ENCODE results near the gene RCCD1.
A peak's percentile ranks its signal among the peaks of the same experiment; 100 is the strongest.
"Not testable (repeated sequence)": the region's sequence is repeated elsewhere in the genome, so short reads cannot be mapped to it uniquely, and the experiment has no call there.

RCCD1 gene

DNA sequence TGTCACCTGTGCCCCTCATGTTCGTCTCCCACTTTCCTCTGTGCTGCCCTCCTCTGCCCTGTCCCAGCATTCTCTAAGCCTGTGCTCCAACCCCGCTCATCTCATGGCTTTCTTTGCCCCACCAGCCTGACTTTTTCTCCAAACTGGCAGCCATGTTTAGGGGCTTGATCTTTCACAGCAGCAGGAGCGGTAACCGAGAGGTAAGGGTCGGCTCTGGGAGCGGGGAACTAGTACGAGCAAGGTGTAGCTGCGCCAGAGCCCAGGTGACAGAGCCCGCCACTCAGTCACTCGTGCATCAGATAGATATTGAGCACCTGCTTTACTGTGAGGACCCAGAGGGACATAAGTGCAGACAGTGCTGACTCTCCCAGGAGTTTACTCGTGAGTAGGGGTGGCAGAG lies 38.2 kb upstream of the RCCD1 start:
- no peak for DNase-seq (ENCODE audit: low read depth)
- H3K4me3 ChIP-seq (ENCODE audit: low read depth, low read length), result no peak overlapping the region

- no peak for DNase-seq (ENCODE audit: low read depth)
- no peak overlapping the region for H3K4me3 ChIP-seq (ENCODE audit: low read depth, low read length)
Measured at GRCh38 chr15:90917569-90917968, 37.1 kb upstream of the RCCD1 start.

DNA sequence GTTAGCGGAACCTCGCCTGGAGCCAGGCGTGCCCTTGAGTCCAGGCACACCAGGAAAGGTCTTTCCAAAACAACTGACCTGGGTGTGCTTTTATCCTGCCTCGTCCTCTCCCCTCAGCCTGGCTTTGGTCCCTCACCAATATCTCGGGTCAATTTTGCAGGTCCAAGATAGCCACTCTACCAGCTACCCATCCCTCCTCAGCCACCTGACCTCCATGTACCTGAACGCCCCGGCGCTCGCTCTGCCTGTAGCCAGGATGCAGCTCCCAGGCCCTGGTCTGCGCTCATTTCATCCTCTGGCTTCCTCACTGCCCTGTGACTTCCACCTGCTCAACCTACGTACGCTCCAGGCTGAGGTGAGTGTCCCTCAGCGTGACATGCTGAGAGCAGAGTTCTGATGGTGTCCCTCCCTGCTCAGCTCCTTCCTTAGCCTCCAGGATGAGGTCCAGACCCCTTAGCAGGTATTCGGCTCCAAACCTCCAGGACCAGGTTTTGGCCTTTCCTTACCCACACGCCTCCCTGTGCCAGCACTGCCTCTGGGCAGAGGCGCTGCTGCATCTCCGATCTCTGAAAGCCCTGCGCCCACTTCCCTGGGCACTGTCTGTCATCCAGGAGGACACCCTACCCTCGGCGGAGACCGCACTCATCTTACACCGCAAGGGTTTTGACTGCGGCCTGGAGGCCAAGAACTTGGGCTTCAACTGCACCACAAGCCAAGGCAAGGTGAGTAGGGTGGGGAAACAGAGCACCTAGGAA lies 36.5 kb upstream of the RCCD1 start:
- H3K4me3 ChIP-seq (ENCODE audit: low read depth, low read length), result no peak overlapping the region
- no peak for DNase-seq (ENCODE audit: low read depth)

DNA sequence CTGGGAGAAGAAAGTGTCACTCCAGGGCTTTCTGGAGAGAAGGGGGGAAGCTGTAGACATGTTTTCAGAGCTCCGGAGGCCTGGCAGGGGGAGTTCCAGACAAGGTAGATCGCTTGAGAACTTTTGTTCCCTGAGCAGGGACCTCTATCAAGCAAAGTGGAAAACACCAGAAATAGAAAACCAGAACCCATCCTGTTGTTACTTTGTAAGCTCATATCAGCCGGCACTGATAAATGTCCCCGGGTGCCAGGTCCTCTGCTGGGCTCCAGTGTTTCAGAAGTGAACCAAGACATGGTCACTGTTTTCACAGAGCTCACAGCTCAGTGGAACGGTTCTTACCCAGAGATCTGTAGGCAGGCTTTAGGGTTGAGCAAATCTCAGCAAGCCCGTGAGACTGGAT lies 35.8 kb upstream of the RCCD1 start:
- H3K4me3 ChIP-seq (ENCODE audit: low read depth, low read length), result no peak overlapping the region
- DNase-seq (ENCODE audit: low read depth), result no peak

GRCh38 chr15:90921887-90922286 lies 32.8 kb upstream of the RCCD1 start:
- DNase-seq (ENCODE audit: low read depth), result no peak
- no peak overlapping the region for H3K4me3 ChIP-seq (ENCODE audit: low read depth, low read length)

DNA sequence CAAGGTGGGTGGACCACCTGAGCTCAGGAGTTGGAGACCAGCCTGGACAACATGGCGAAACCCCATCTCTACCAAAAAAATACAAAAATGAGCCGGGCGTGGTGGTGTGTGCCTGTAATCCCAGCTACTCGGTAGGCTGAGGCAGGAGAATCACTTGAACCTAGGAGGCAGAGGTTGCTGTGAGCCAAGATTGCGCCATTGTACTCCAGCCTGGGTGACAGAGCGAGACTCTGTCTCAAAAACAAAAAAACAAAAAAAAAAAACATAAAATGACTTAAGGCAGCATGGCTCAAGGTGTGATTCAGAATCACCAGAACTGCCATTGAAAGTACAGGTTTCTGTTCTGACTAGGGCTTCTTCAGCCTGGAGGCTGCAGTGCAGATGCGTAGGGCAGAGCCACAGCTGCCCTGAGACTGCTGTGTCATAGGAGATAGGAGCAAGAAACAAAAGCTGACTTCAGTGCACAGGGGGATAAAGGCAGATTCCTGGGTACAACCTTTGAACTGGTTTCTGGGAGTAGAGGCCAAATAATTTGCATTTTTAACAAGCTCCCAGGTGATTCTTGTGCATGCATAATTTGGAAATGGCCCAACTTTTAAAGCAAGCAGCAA lies 31.9 kb upstream of the RCCD1 start:
- H3K4me3 ChIP-seq (ENCODE audit: low read depth, low read length); DNase-seq (ENCODE audit: low read depth): not testable (repeated sequence)

DNA sequence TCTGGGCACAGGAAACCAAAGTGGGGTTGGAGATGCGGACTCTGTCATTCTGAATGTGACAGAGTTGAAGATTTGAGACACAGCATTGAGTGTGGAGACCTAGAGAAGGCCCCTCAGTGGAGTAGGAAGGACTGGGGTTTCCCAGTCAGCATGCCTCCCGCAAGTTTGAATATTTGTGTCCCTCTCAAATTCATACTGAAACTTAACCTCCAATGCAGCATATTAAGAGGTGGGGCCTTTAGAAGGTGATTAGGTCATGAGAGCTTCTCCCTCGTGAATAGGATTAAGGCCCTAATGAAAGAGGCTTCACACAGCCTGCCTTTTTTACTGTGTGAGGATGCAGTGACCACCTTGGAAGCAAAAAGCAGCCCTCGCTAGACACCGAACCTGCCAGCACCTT lies 30.3 kb upstream of the RCCD1 start:
- no peak for DNase-seq (ENCODE audit: low read depth)
- H3K4me3 ChIP-seq (ENCODE audit: low read depth, low read length), result no peak overlapping the region

DNA sequence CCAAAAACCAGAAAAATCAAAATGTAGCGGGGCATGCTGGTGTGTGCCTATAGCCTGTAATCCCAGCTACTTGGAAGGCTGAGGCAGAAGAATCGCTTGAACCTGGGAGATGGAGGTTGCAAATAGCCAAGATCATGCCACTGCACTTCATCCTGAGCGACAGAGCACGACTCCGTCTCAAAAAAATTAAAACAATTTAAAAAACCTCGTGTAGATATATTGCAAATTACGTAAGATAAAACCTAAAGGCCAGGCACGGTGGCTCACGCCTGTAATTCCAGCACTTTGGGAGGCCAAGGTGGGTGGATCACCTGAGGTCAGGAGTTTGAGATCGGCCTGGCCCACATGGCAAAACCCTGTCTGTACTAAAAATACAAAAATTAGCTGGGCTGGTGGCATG lies 27.9 kb upstream of the RCCD1 start:
- H3K4me3 ChIP-seq (ENCODE audit: low read depth, low read length); DNase-seq (ENCODE audit: low read depth): not testable (repeated sequence)

- not testable (repeated sequence) for H3K4me3 ChIP-seq (ENCODE audit: low read depth, low read length); DNase-seq (ENCODE audit: low read depth)
Measured at GRCh38 chr15:90928106-90928505, 26.6 kb upstream of the RCCD1 start.

DNA sequence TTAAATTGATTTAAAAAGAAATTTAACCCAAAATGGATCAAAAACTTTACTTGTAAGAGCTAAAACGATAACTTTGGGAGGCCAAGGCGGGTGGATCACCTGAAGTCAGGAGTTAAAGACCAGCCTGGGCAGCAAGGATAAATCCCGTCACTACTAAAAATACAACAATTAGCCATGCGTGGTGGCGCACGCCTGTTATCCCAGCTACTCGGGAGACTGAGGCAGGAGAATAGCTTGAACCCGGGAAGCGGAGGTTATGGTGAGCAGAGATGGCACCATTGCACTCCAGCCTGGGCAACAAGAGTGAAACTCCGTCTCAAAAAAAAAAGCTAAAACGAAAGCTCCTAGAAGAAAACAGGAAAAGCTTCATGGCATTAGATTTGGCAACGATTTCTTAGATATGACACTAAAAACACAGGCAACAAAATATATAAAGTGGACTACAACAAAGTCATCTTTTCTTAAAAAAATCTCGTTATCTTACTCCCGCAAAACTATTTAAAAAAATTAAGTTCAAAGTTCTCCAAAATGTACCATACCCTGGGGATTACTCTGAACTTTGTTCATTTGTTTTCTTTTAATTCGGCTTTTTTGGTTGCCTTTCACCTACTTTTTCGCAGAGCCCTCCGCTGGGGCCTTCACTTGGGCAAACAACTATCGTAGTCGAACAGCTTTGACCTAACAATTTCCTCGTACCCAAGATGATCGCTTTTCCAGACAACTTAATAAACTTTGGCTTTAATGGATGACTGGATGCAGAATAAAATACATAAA lies 25.3 kb upstream of the RCCD1 start:
- peak overlapping the region; percentile 58 for H3K4me3 ChIP-seq (ENCODE audit: low read depth, low read length)
- no peak for DNase-seq (ENCODE audit: low read depth)

- no peak overlapping the region for H3K4me3 ChIP-seq (ENCODE audit: low read depth, low read length)
- DNase-seq (ENCODE audit: low read depth), result no peak
Measured at GRCh38 chr15:90930861-90931574, 23.7 kb upstream of the RCCD1 start.

GRCh38 chr15:90931575-90931827 lies 23.2 kb upstream of the RCCD1 start:
- peak overlapping the region; percentile 71 for H3K4me3 ChIP-seq (ENCODE audit: low read depth, low read length)
- no peak for DNase-seq (ENCODE audit: low read depth)

DNA sequence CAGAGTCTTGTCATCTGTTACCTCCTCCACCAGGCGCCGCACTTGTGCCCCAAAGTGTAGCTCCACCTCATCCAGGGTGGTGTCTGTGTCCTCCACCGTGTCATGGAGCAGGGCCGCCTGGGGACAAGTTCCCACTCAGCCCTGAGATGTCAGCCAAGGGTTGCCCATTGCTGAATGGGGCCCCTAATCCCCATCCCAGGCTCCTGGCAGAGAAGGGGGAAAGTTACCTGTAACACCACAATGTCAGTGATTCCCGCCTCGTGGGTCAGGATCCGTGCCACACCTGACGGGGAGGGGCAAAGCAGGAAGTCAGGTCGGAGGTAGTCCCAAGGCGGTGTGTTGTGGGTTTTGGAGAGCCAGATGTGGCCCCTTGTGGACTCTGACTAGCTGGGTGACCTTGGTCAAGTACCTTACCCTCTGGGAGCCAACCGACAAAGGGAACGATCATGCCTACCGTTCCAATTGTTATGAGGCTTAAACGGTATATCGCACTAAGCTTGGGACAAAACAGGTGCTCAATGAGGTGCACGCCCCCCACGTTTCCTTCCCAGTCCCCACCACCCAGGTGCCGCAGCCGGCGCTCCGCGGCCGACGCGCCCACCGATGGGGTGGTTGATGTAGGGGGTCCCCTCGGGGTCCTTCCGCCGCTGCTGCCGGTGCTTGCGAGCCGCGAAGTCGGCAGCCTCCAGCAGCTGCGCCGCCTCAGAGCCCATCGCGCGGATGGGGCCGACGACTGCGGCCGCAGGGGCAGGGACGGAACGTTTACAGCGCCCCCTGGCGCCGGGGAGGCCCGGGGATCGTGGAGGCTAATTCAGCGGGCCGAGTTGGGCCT lies 22.6 kb upstream of the RCCD1 start, which contains the start of gene HDDC3:
HDDC3 (minus strand) TSS at position 722 of the 832 bp plus-strand sequence; CDS start at position 713, 9 bp downstream.
- peak within 1 kb of the TSS; percentile 71 for H3K4me3 ChIP-seq (ENCODE audit: low read depth, low read length)
- peak; percentile 33 for DNase-seq (ENCODE audit: low read depth)

- H3K4me3 ChIP-seq (ENCODE audit: low read depth, low read length), result peak overlapping the region; percentile 71
- no peak for DNase-seq (ENCODE audit: low read depth)
Measured at GRCh38 chr15:90932660-90932991, 22.1 kb upstream of the RCCD1 start.

GRCh38 chr15:90933301-90933700 lies 21.4 kb upstream of the RCCD1 start:
- DNase-seq (ENCODE audit: low read depth), result no peak
- H3K4me3 ChIP-seq (ENCODE audit: low read depth, low read length), result no peak overlapping the region

- peak; percentile 40 for DNase-seq (ENCODE audit: low read depth)
Measured at GRCh38 chr15:90934256-90934948, 20.3 kb upstream of the RCCD1 start.

DNA sequence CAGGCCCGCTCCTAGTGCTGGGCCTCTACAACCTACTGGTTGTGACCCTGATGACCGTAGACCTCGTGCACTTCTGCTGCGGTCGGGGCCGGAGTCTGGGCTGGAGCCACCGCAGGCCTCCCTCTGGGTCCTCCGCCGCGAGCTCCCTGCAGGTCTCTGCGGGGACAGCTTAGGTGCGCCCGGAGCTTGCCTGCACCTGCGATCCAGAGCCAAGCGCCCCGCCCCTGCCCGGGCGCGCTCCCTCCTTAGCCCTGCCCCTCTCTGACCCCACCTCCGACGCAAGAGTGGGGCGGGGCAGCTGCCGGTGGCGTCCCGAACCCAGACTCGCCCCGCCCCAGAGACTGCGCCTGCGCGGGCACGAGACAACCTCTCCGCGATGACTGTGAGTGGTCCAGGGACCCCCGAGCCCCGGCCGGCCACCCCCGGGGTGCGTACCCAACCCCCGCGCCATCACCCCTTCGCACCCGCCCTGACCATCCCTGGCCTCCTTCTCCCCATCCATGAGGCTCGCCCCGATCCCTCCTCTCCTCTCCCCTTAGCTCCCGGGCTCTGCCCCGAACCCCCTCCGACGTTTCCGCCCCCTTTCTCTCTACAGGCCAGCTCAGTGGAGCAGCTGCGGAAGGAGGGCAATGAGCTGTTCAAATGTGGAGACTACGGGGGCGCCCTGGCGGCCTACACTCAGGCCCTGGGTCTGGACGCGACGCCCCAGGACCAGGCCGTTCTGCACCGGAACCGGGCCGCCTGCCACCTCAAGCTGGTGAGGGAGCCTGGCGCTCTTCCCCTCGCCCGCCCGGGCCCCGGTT lies 19.5 kb upstream of the RCCD1 start, which contains the start of gene UNC45A:
UNC45A (plus strand) TSS at position 337 of the 803 bp plus-strand sequence; CDS start at position 377, 40 bp downstream.
- DNase-seq (ENCODE audit: low read depth), result peak; percentile 49

More at GRCh38 chr15:90934256-90934948, 20.3 kb upstream of the RCCD1 start:
- peak overlapping the region; percentile 71 for H3K4me3 ChIP-seq (ENCODE audit: low read depth, low read length)

DNA sequence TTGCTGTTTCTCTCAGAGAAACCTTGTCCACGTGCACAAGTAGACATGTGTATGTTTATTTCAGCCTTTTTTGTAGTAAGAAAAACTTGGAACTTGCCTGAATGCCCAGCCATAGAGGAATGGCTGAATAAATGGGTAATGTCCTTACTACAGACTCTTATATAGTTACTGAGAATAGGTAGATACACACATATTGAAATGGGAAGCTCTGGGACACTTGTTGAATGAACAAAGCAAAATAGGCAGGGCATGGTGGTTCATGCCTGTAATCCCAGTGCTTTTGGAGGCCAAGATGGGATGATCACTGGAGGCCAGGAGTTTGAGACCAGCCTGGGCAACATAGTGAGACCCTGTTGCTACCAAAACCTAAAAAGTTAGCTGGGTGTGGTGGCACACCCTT lies 17.9 kb upstream of the RCCD1 start:
- H3K4me3 ChIP-seq (ENCODE audit: low read depth, low read length), result no peak overlapping the region
- DNase-seq (ENCODE audit: low read depth), result no peak

More for the DNA sequence above, 19.5 kb upstream of the RCCD1 start, which contains the start of gene UNC45A:
- H3K4me3 ChIP-seq (ENCODE audit: low read depth, low read length), result peak within 1 kb of the TSS; percentile 71

Data from skeletal muscle cell (primary cell).